NB4 (cell line): ENCODE results near the gene IL1RL2.
A peak's percentile ranks its signal among the peaks of the same experiment; 100 is the strongest.

Source experiments
- DNase-seq: peaks from one replicate; pipeline ENCODE4 v3.0.0; 2010; ENCODE audit warnings: low read depth
- H3K4me3 ChIP-seq: one replicate; pipeline ENCODE4 v1.5.1; 2011; ENCODE audit warnings: mild to moderate bottlenecking, low read depth, low read length, moderate library complexity
- MYC ChIP-seq: IDR thresholded peaks from 2 replicates; pipeline ENCODE4 v1.6.1; 2011; ENCODE audit warnings: low read depth, low read length
- POLR2A ChIP-seq: IDR thresholded peaks from 2 replicates; pipeline ENCODE4 v1.6.1; 2011; ENCODE audit warnings: mild to moderate bottlenecking; ENCODE audit not compliant: insufficient read length; ENCODE audit errors: extremely low read depth
- TF ChIP-seq, protein P1 (sequence below): IDR thresholded peaks from 2 replicates; pipeline ENCODE4 v1.6.1; 2011; ENCODE audit warnings: low read depth, low read length
- TF ChIP-seq, protein P2 (sequence below): IDR thresholded peaks from one replicate; pipeline ENCODE4 v1.5.1; 2012; ENCODE audit warnings: low read depth, low read length

Gene IL1RL2

DNA sequence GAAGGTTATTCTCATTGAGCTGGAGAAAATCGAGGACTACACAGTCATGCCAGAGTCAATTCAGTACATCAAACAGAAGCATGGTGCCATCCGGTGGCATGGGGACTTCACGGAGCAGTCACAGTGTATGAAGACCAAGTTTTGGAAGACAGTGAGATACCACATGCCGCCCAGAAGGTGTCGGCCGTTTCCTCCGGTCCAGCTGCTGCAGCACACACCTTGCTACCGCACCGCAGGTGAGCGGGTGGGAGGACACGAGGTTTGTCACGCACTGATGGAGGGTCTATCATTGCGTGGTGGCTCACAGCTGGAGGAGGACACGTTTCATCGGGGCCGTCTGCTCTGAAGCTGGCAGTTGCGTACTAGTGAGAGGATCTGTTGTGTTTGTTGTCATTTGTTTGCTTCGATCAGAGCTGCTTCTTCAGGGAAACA lies 48.2 kb downstream of the IL1RL2 start:
- DNase-seq, result peak; percentile 54
- TF ChIP-seq POLR2A (no peak), MYC (no peak)
- TF ChIP-seq, protein P1, sequence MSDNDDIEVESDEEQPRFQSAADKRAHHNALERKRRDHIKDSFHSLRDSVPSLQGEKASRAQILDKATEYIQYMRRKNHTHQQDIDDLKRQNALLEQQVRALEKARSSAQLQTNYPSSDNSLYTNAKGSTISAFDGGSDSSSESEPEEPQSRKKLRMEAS, result no peak
- TF ChIP-seq, protein P2, sequence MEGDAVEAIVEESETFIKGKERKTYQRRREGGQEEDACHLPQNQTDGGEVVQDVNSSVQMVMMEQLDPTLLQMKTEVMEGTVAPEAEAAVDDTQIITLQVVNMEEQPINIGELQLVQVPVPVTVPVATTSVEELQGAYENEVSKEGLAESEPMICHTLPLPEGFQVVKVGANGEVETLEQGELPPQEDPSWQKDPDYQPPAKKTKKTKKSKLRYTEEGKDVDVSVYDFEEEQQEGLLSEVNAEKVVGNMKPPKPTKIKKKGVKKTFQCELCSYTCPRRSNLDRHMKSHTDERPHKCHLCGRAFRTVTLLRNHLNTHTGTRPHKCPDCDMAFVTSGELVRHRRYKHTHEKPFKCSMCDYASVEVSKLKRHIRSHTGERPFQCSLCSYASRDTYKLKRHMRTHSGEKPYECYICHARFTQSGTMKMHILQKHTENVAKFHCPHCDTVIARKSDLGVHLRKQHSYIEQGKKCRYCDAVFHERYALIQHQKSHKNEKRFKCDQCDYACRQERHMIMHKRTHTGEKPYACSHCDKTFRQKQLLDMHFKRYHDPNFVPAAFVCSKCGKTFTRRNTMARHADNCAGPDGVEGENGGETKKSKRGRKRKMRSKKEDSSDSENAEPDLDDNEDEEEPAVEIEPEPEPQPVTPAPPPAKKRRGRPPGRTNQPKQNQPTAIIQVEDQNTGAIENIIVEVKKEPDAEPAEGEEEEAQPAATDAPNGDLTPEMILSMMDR, result peak; percentile 8
- H3K4me3 ChIP-seq, result no peak overlapping the region

DNA sequence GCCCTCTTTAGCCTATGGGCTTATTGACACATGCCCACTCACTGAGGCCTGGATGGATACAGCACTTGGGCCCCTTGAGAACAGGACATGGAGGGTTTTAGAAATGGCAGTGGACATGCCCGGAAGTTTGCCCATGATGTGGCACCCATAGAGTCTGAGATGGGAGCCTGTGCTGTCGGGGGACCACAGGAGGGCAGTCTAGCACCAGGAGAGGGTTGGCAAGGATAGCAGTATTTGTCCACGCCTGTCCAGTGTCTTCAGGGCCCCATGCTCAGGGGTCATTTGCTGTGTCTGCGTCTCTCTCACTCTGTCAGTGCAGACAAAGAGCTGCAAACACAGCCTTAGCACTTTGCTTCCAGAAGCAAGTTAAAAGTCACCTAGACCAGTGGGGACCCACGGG lies 48.7 kb downstream of the IL1RL2 start:
- no peak overlapping the region for H3K4me3 ChIP-seq
- peak; percentile 60 for DNase-seq
- TF ChIP-seq, protein P1, result no peak
- TF ChIP-seq, protein P2, result peak; percentile 54
- TF ChIP-seq POLR2A (no peak), MYC (no peak)

DNA sequence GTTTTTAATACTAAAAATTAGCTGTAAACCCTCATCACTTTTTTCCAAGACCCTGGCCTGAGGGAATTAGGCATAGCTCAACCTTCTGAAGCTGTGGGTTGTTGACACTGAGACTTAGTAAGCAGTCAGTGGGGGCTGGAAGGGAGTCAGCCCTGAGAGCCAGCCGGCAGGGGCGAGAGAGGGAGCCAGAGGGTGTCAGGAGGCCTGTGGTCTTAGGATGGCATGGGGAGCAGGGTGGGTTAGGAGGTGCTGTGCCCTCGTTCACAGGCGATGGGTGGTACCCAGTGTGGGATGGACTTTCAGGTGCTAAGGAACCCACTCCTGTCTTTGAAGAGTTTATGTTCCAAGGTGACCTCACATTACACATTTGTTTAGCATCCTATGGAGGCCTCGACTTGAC lies 49.3 kb downstream of the IL1RL2 start:
- DNase-seq, result no peak
- no peak overlapping the region for H3K4me3 ChIP-seq
- TF ChIP-seq, protein P2, result no peak
- TF ChIP-seq MYC, result no peak
- TF ChIP-seq, protein P1, result no peak
- TF ChIP-seq POLR2A, result no peak

DNA sequence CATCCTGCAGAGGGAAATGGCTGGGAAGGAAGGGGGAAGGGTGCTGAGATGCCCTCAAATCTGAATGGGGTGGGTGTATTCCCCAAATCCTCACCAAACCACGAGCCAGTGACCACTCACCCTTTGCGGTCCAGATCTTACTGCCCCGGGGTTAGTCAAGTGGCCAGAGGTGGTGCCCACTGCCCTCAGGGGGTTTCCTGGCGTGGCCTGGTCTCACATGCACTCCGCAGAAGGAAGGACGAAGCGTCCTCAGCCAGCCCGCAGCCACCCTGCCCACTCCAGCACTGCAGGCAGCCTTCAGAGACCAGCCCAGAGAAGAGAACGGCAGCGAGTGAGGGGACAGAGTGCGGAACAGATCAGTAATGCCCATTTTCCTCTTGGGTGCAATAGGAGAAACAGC lies 50.4 kb downstream of the IL1RL2 start:
- TF ChIP-seq, protein P2, result no peak
- TF ChIP-seq, protein P1, result no peak
- TF ChIP-seq POLR2A (no peak), MYC (no peak)
- no peak overlapping the region for H3K4me3 ChIP-seq
- DNase-seq, result no peak

DNA sequence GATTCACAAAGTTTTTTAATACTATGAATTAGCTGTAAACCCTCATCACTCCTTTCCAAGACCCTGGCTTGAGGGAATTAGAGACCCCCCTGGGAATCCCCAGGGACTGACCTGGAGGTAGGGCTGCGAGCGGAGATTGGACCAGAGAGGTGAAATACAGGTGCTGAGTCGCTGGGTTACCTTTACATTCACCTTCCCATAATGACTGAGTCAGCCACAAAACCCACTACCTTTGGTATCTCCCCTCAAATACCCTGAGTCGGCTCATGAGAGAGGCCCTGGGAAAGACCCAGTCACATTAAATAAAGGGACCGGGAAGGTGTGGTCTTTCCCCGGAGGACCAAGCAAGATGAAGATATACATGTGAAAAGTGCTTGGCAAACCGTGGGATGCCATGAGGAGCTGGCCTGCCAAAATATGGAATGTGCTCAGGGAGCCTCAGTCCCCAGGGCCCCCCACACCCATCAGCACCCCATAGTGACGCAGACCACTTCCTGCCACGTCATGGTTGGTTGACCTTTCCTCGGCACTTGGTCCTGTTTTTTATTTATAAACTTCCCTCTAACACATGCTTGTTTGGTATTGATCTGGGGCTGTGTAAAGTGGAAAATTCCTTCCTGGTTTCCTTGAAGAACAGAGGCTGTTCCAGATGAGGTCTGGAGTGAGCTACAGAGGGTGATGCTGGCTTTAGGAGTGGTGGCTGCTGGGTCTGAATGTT lies 51.4 kb downstream of the IL1RL2 start:
- no peak overlapping the region for H3K4me3 ChIP-seq
- DNase-seq, result peak; percentile 46
- TF ChIP-seq, protein P1, result no peak
- TF ChIP-seq MYC (no peak), POLR2A (no peak)
- TF ChIP-seq, protein P2, result no peak
